DMS53 treated with DMSO at 0.1 percent for 48 hours (cell line): ENCODE results near the gene INPP5J.
"Not testable (repeated sequence)": the region's sequence is repeated elsewhere in the genome, so short reads cannot be mapped to it uniquely, and the experiment has no call there.

Experiments
- DNase-seq: peaks from one replicate; lab custom pipeline; 2025; ENCODE audit not compliant: unreplicated experiment; lab: John Stamatoyannopoulos, UW

INPP5J gene

GRCh38 chr22:31099841-31100761 lies 22.7 kb upstream of the INPP5J start:
- DNase-seq = no peak

- DNase-seq = no peak
Measured at GRCh38 chr22:31100762-31101525, 21.8 kb upstream of the INPP5J start.

- DNase-seq = no peak
Measured at GRCh38 chr22:31102441-31103081, 20.2 kb upstream of the INPP5J start.

GRCh38 chr22:31103111-31103510 lies 19.7 kb upstream of the INPP5J start:
- DNase-seq = no peak

GRCh38 chr22:31103899-31104694 lies 18.7 kb upstream of the INPP5J start:
- DNase-seq = no peak

- no peak for DNase-seq
Measured at GRCh38 chr22:31104869-31105268, 17.9 kb upstream of the INPP5J start.

GRCh38 chr22:31105282-31105929 lies 17.4 kb upstream of the INPP5J start:
- no peak for DNase-seq

GRCh38 chr22:31106001-31106571 lies 16.7 kb upstream of the INPP5J start:
- DNase-seq = no peak

- DNase-seq = no peak
Measured at GRCh38 chr22:31106731-31107177, 16.0 kb upstream of the INPP5J start.

- peak; percentile 71 for DNase-seq
Measured at GRCh38 chr22:31107178-31107893, 15.4 kb upstream of the INPP5J start, which contains the start of gene SELENOM. SELENOM (minus strand) TSS chr22:31107568; CDS start chr22:31107505, 63 bp downstream.

- DNase-seq = no peak
Measured at GRCh38 chr22:31107894-31108218, 14.9 kb upstream of the INPP5J start.

DNA sequence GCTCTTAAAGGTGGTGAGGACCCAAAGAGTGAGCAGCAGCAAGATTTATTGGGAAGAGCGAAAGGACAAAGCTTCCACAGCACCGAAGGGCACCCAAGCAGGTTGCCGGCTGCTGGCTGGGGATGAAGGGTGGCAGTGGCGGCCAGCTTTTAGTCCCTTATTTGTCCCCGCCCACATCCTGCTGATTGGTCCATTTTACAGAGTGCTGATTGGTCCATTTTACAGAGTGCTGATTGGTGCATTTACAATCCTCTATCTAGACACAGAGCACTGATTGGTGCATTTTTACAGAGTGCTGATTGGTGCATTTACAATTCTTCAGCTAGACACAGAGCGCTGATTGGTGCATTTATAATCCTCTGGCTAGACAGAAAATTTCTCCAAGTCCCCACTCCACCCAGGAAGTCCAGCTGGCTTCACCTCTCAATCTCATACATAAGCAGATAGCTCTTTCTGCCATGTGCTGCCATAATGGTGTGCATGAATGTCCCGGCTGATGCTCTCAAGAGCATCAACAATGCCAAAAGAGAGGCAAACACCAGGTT lies 10.1 kb upstream of the INPP5J start:
- not testable (repeated sequence) for DNase-seq

GRCh38 chr22:31118046-31118820 lies 4.5 kb upstream of the INPP5J start:
- no peak for DNase-seq

DNA sequence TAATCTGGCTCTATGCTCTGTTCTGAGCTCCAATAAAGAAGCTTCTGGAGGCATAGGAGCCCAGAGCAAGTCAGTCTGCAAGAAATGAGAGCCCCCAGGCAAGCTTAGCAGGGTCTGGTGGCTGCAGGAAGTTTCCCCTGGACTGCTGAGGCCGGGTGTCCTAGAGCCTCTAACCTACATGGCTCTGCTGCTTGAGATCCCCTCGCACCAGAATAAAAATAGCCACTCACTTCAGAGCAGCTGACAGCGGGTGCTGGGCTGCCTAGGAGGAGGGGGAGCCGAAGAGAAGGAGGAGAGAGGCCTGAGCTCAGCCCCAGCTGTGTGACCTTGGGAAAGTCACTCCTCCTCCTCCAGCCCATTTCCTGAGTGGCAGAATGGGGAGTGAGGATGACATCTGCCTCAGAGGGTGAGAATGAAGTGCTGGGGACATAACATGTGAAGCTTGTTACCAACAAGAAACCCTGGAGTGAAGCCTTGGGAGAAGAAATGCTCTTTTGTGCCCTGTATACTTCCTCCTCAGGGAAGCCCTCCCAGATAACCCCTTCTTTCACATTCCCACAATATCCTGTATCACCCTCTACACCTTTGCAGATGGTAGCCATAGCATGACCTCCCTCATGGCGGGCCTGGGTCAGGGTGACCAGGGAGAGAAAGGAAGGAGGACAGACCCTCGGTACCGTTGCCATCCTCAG lies 3.6 kb upstream of the INPP5J start:
- no peak for DNase-seq

GRCh38 chr22:31120230-31120629 lies 2.5 kb upstream of the INPP5J start:
- DNase-seq = no peak

GRCh38 chr22:31120642-31121041 lies 2.1 kb upstream of the INPP5J start:
- no peak for DNase-seq

DNA sequence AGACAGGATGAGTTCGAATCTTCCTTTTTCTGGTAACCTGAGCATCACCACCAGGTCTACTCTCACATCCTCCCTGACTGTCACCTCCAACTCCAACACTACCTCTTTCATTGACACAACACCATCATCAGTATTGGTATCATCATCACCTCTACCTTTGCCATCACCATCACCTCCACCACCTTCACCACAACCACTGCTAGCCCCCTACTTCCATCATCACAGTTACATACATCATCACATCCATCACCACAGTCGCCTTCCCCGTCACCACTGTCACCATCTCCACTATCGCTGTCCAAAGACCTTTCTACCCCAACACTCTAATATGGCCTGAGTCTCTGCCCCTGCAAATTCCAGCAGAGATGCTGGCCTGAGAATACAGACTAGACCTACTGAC lies 1.4 kb upstream of the INPP5J start:
- no peak for DNase-seq

DNA sequence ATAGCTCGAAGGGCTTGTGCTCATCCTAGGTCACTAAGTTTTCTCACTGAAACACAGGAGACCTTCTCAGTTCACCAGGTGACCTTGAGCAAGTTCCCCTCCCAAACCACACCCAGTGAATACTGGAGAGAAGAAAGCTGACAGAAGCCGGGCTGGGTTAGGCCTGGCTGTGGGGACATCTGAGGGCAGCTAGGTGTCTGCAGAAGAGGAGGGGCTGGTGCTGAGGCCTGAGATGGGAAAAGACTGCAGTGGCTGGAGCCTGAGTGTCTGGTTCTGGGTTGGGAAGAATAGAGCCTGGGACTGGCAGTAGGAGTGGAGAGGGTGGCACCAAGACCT lies 602 bp upstream of the INPP5J start:
- DNase-seq = no peak
